Naive B cell (primary cell): Measurements from ENCODE around the gene LAPTM5. TPM values are rescaled to one million over a fixed set of nuclear protein-coding genes. Genes with fewer than 3 reads are reported as not detected.

Source experiments
- ATAC-seq, 2 donors: fragments of 150-1000 bp; cut with Tn5 transposase; 2 replicates each; pipeline ENCODE4 v1.10.0; 2021; ENCODE audit warnings: low read depth in 2 of 2, mild to moderate bottlenecking in 2 of 2, moderate library complexity in 2 of 2
- DNase-seq: peaks from one replicate; pipeline ENCODE4 v3.0.0; 2022
- H3K27ac Mint-ChIP-seq, 6 donors: one replicate each; pipeline ENCODE4 v1.8.0; 2020 to 2022; ENCODE audit warnings: mild to moderate bottlenecking in 6 of 6, mixed read lengths in 6 of 6, moderate library complexity in 5 of 6, inconsistent platforms in 2 of 6
- H3K27me3 Mint-ChIP-seq, 3 donors: one replicate each; pipeline ENCODE4 v1.8.0; 2021 to 2022; ENCODE audit warnings: mixed read lengths in 3 of 3, mild to moderate bottlenecking in 1 of 3
- H3K36me3 Mint-ChIP-seq, 2 donors: one replicate each; pipeline ENCODE4 v1.8.0; 2020 to 2022; ENCODE audit warnings: mixed read lengths in 2 of 2, inconsistent platforms in 1 of 2, mild to moderate bottlenecking in 1 of 2
- H3K4me1 Mint-ChIP-seq, 3 donors: one replicate each; pipeline ENCODE4 v1.8.0; 2020 to 2022; ENCODE audit warnings: mixed read lengths in 3 of 3, inconsistent platforms in 1 of 3, mild to moderate bottlenecking in 1 of 3, moderate library complexity in 1 of 3
- H3K4me3 Mint-ChIP-seq, 8 donors: one replicate each; pipeline ENCODE4 v1.8.0; 2020 to 2022; ENCODE audit warnings: mild to moderate bottlenecking in 8 of 8, mixed read lengths in 8 of 8, moderate library complexity in 8 of 8, inconsistent platforms in 2 of 8
- H3K9me3 Mint-ChIP-seq, 7 donors: one replicate each; pipeline ENCODE4 v1.8.0; 2020 to 2022; ENCODE audit warnings: mixed read lengths in 7 of 7, mild to moderate bottlenecking in 5 of 7, inconsistent platforms in 2 of 7, moderate library complexity in 1 of 7
- polyA plus RNA-seq, 6 donors: library from polyadenylated mRNA; unstranded; fragments of 300-500 nt; fragmentation: Illumina TruSeq; gene quantifications; one replicate each; pipeline ENCODE4 v1.2.3, GENCODE V29; 2021; ENCODE audit warnings: low read depth in 6 of 6

Gene LAPTM5
- polyA plus RNA-seq, 6 donors from 2014 or later = 1,442 to 2,525 (median 1,701) TPM

GRCh38 chr1:30698401-30698981 lies 59.1 kb downstream of the LAPTM5 start:
- H3K4me1 Mint-ChIP-seq = no peaks in the 10 kb centered on the region
- no peak overlapping the region for H3K27ac Mint-ChIP-seq
- peaks cover 12 to 21% (median 17%) of the 10 kb centered on the region in 3 donors for H3K27me3 Mint-ChIP-seq
- no peaks in the 10 kb centered on the region for H3K9me3 Mint-ChIP-seq
- H3K36me3 Mint-ChIP-seq = no peaks in the 10 kb centered on the region
- ATAC-seq (no peak), DNase-seq (no peak)
- no peak overlapping the region for H3K4me3 Mint-ChIP-seq

- H3K9me3 Mint-ChIP-seq = peaks cover 0 to 1% (median 0%) of the 10 kb centered on the region in 7 donors
- H3K27me3 Mint-ChIP-seq = peaks cover 13 to 24% (median 18%) of the 10 kb centered on the region in 3 donors
- H3K4me1 Mint-ChIP-seq = peaks cover 0 to 4% (median 3%) of the 10 kb centered on the region in 3 donors
- H3K4me3 Mint-ChIP-seq = no peak overlapping the region
- ATAC-seq (no peak), DNase-seq (no peak)
- H3K27ac Mint-ChIP-seq = no peak overlapping the region
- H3K36me3 Mint-ChIP-seq = no peaks in the 10 kb centered on the region
Measured at GRCh38 chr1:30697571-30698376, 59.8 kb downstream of the LAPTM5 start.

GRCh38 chr1:30696831-30697230 lies 60.7 kb downstream of the LAPTM5 start:
- no peak for ATAC-seq
- no peaks in the 10 kb centered on the region for H3K36me3 Mint-ChIP-seq
- H3K27me3 Mint-ChIP-seq = peaks cover 17 to 34% (median 28%) of the 10 kb centered on the region in 3 donors

GRCh38 chr1:30695439-30695841 lies 62.1 kb downstream of the LAPTM5 start:
- H3K27ac Mint-ChIP-seq = no peak overlapping the region
- DNase-seq (no peak), ATAC-seq (no peak)
- peaks cover 0 to 13% (median 10%) of the 10 kb centered on the region in 3 donors for H3K4me1 Mint-ChIP-seq
- peaks cover 0 to 5% (median 0%) of the 10 kb centered on the region in 7 donors for H3K9me3 Mint-ChIP-seq
- no peak overlapping the region for H3K4me3 Mint-ChIP-seq
- peaks cover 23 to 45% (median 38%) of the 10 kb centered on the region in 3 donors for H3K27me3 Mint-ChIP-seq
- H3K36me3 Mint-ChIP-seq = no peaks in the 10 kb centered on the region

More at GRCh38 chr1:30696831-30697230, 60.7 kb downstream of the LAPTM5 start:
- peaks cover 0 to 12% (median 10%) of the 10 kb centered on the region in 3 donors for H3K4me1 Mint-ChIP-seq
- H3K4me3 Mint-ChIP-seq = peak overlapping the region in 1 of 8 donors; percentile 64
- no peak overlapping the region for H3K27ac Mint-ChIP-seq
- no peak for DNase-seq
- H3K9me3 Mint-ChIP-seq = peaks cover 0 to 5% (median 0%) of the 10 kb centered on the region in 7 donors

GRCh38 chr1:30694280-30695175 lies 63.0 kb downstream of the LAPTM5 start:
- H3K27me3 Mint-ChIP-seq = peaks cover 23 to 54% (median 46%) of the 10 kb centered on the region in 3 donors
- no peaks in the 10 kb centered on the region for H3K36me3 Mint-ChIP-seq
- H3K4me3 Mint-ChIP-seq = no peak overlapping the region
- no peak overlapping the region for H3K27ac Mint-ChIP-seq
- DNase-seq (no peak), ATAC-seq (no peak)
- H3K4me1 Mint-ChIP-seq = peaks cover 0 to 13% (median 10%) of the 10 kb centered on the region in 3 donors
- peaks cover 0 to 5% (median 0%) of the 10 kb centered on the region in 7 donors for H3K9me3 Mint-ChIP-seq

GRCh38 chr1:30693822-30694221 lies 63.8 kb downstream of the LAPTM5 start:
- peaks cover 0 to 13% (median 10%) of the 10 kb centered on the region in 3 donors for H3K4me1 Mint-ChIP-seq
- H3K36me3 Mint-ChIP-seq = no peaks in the 10 kb centered on the region
- ATAC-seq (no peak), DNase-seq (no peak)
- peaks cover 0 to 5% (median 0%) of the 10 kb centered on the region in 7 donors for H3K9me3 Mint-ChIP-seq
- peak overlapping the region in 1 of 8 donors; percentile 12 for H3K4me3 Mint-ChIP-seq
- peaks cover 27 to 60% (median 52%) of the 10 kb centered on the region in 3 donors for H3K27me3 Mint-ChIP-seq
- peak overlapping the region in 1 of 6 donors; percentile 81 for H3K27ac Mint-ChIP-seq

GRCh38 chr1:30693366-30693765 lies 64.2 kb downstream of the LAPTM5 start:
- H3K4me1 Mint-ChIP-seq = peaks cover 0 to 13% (median 10%) of the 10 kb centered on the region in 3 donors
- no peak overlapping the region for H3K4me3 Mint-ChIP-seq
- peak overlapping the region in 1 of 6 donors; percentile 49 for H3K27ac Mint-ChIP-seq
- no peaks in the 10 kb centered on the region for H3K36me3 Mint-ChIP-seq
- DNase-seq (no peak), ATAC-seq (no peak)
- H3K27me3 Mint-ChIP-seq = peaks cover 28 to 63% (median 55%) of the 10 kb centered on the region in 3 donors
- peaks cover 0 to 5% (median 0%) of the 10 kb centered on the region in 7 donors for H3K9me3 Mint-ChIP-seq

- Mint-ChIP-seq H3K36me3 (no peaks in the 10 kb centered on the region), H3K27ac (peak overlapping the region in 1 of 6 donors; percentile 83), H3K9me3 (peaks cover 0 to 5% (median 0%) of the 10 kb centered on the region in 7 donors), H3K27me3 (peaks cover 31 to 64% (median 59%) of the 10 kb centered on the region in 3 donors), H3K4me1 (peaks cover 0 to 13% (median 10%) of the 10 kb centered on the region in 3 donors), H3K4me3 (peak overlapping the region in 1 of 8 donors; percentile 50)
- DNase-seq (no peak), ATAC-seq (no peak)
Measured at GRCh38 chr1:30692948-30693301, 64.6 kb downstream of the LAPTM5 start.

- DNase-seq (no peak), ATAC-seq (no peak)
- Mint-ChIP-seq H3K4me3 (no peak overlapping the region), H3K36me3 (no peaks in the 10 kb centered on the region), H3K4me1 (peaks cover 0 to 13% (median 10%) of the 10 kb centered on the region in 3 donors), H3K27me3 (peaks cover 36 to 70% (median 65%) of the 10 kb centered on the region in 3 donors), H3K9me3 (peaks cover 0 to 5% (median 0%) of the 10 kb centered on the region in 7 donors), H3K27ac (peak overlapping the region in 2 of 6 donors; percentile 65 to 83)
Measured at GRCh38 chr1:30692201-30692947, 65.2 kb downstream of the LAPTM5 start.

GRCh38 chr1:30691480-30691879 lies 66.1 kb downstream of the LAPTM5 start:
- Mint-ChIP-seq H3K4me1 (peaks cover 0 to 13% (median 10%) of the 10 kb centered on the region in 3 donors), H3K27ac (peak overlapping the region in 1 of 6 donors; percentile 10), H3K27me3 (peaks cover 45 to 79% (median 74%) of the 10 kb centered on the region in 3 donors), H3K9me3 (peaks cover 0 to 5% (median 0%) of the 10 kb centered on the region in 7 donors), H3K36me3 (no peaks in the 10 kb centered on the region), H3K4me3 (no peak overlapping the region)
- no peak for DNase-seq
- ATAC-seq = no peak

GRCh38 chr1:30689901-30690645 lies 67.5 kb downstream of the LAPTM5 start:
- no peaks in the 10 kb centered on the region for H3K36me3 Mint-ChIP-seq
- H3K27ac Mint-ChIP-seq = peak overlapping the region in 1 of 6 donors; percentile 25
- DNase-seq (no peak), ATAC-seq (no peak)
- H3K4me1 Mint-ChIP-seq = peaks cover 2 to 20% (median 13%) of the 10 kb centered on the region in 3 donors
- H3K4me3 Mint-ChIP-seq = no peak overlapping the region
- peaks cover 0 to 5% (median 0%) of the 10 kb centered on the region in 7 donors for H3K9me3 Mint-ChIP-seq
- peaks cover 35 to 82% (median 79%) of the 10 kb centered on the region in 3 donors for H3K27me3 Mint-ChIP-seq
